ENCODE data around the gene ALK. TPM values are rescaled to one million over a fixed set of nuclear protein-coding genes. Genes with fewer than 3 reads are reported as not detected.

Gene ALK
- total RNA-seq, 1 donor from 2014 or later, result 0.52 TPM

GRCh38 chr2:29578084-29578598 lies 343.2 kb downstream of the ALK start:
- H3K36me3 ChIP-seq (ENCODE audit: control insufficient read depth in 3 of 3, insufficient read depth in 3 of 3, low read length in 3 of 3), result no peaks in the 10 kb centered on the region
- no peak overlapping the region for H3K27ac ChIP-seq (ENCODE audit: low read depth, low read length)
- no peaks in the 10 kb centered on the region for H3K4me1 ChIP-seq (ENCODE audit: control insufficient read depth in 3 of 3, insufficient read depth in 3 of 3, low read length in 3 of 3)
- H3K9me3 ChIP-seq (ENCODE audit: control insufficient read depth in 3 of 3, low read length in 3 of 3), result no peaks in the 10 kb centered on the region
- peaks cover 0 to 3% (median 0%) of the 10 kb centered on the region in 3 donors for H3K27me3 ChIP-seq (ENCODE audit: control insufficient read depth in 3 of 3, insufficient read depth in 3 of 3, low read length in 3 of 3)
- H3K4me3 ChIP-seq (ENCODE audit: low read length in 3 of 3), result no peak overlapping the region
- H3K9ac ChIP-seq (ENCODE audit: low read depth in 1 of 3, low read length in 3 of 3), result no peak overlapping the region

- Histone ChIP-seq H3K36me3 (ENCODE audit: control insufficient read depth in 3 of 3, insufficient read depth in 3 of 3, low read length in 3 of 3) (no peaks in the 10 kb centered on the region), H3K4me3 (ENCODE audit: low read length in 3 of 3) (no peak overlapping the region), H3K9ac (ENCODE audit: low read depth in 1 of 3, low read length in 3 of 3) (no peak overlapping the region), H3K27me3 (ENCODE audit: control insufficient read depth in 3 of 3, insufficient read depth in 3 of 3, low read length in 3 of 3) (peaks cover 0 to 3% (median 0%) of the 10 kb centered on the region in 3 donors), H3K9me3 (ENCODE audit: control insufficient read depth in 3 of 3, low read length in 3 of 3) (no peaks in the 10 kb centered on the region), H3K27ac (ENCODE audit: low read depth, low read length) (no peak overlapping the region), H3K4me1 (ENCODE audit: control insufficient read depth in 3 of 3, insufficient read depth in 3 of 3, low read length in 3 of 3) (no peaks in the 10 kb centered on the region)
Measured at GRCh38 chr2:29576231-29576630, 345.2 kb downstream of the ALK start.

- Histone ChIP-seq H3K36me3 (ENCODE audit: control insufficient read depth in 3 of 3, insufficient read depth in 3 of 3, low read length in 3 of 3) (no peaks in the 10 kb centered on the region), H3K9ac (ENCODE audit: low read depth in 1 of 3, low read length in 3 of 3) (no peak overlapping the region), H3K9me3 (ENCODE audit: control insufficient read depth in 3 of 3, low read length in 3 of 3) (no peaks in the 10 kb centered on the region), H3K27ac (ENCODE audit: low read depth, low read length) (no peak overlapping the region), H3K4me3 (ENCODE audit: low read length in 3 of 3) (no peak overlapping the region), H3K27me3 (ENCODE audit: control insufficient read depth in 3 of 3, insufficient read depth in 3 of 3, low read length in 3 of 3) (peaks cover 0 to 3% (median 0%) of the 10 kb centered on the region in 3 donors), H3K4me1 (ENCODE audit: control insufficient read depth in 3 of 3, insufficient read depth in 3 of 3, low read length in 3 of 3) (no peaks in the 10 kb centered on the region)
Measured at GRCh38 chr2:29575370-29575890, 346.0 kb downstream of the ALK start.

- H3K4me3 ChIP-seq (ENCODE audit: low read length in 3 of 3), result no peak overlapping the region
- no peak overlapping the region for H3K27ac ChIP-seq (ENCODE audit: low read depth, low read length)
- peaks cover 0 to 3% (median 0%) of the 10 kb centered on the region in 3 donors for H3K27me3 ChIP-seq (ENCODE audit: control insufficient read depth in 3 of 3, insufficient read depth in 3 of 3, low read length in 3 of 3)
- no peaks in the 10 kb centered on the region for H3K4me1 ChIP-seq (ENCODE audit: control insufficient read depth in 3 of 3, insufficient read depth in 3 of 3, low read length in 3 of 3)
- H3K36me3 ChIP-seq (ENCODE audit: control insufficient read depth in 3 of 3, insufficient read depth in 3 of 3, low read length in 3 of 3), result no peaks in the 10 kb centered on the region
- no peak overlapping the region for H3K9ac ChIP-seq (ENCODE audit: low read depth in 1 of 3, low read length in 3 of 3)
- no peaks in the 10 kb centered on the region for H3K9me3 ChIP-seq (ENCODE audit: control insufficient read depth in 3 of 3, low read length in 3 of 3)
Measured at GRCh38 chr2:29573612-29574011, 347.8 kb downstream of the ALK start.

- Histone ChIP-seq H3K9ac (ENCODE audit: low read depth in 1 of 3, low read length in 3 of 3) (no peak overlapping the region), H3K27ac (ENCODE audit: low read depth, low read length) (no peak overlapping the region), H3K4me1 (ENCODE audit: control insufficient read depth in 3 of 3, insufficient read depth in 3 of 3, low read length in 3 of 3) (no peaks in the 10 kb centered on the region), H3K9me3 (ENCODE audit: control insufficient read depth in 3 of 3, low read length in 3 of 3) (no peaks in the 10 kb centered on the region), H3K4me3 (ENCODE audit: low read length in 3 of 3) (no peak overlapping the region), H3K36me3 (ENCODE audit: control insufficient read depth in 3 of 3, insufficient read depth in 3 of 3, low read length in 3 of 3) (no peaks in the 10 kb centered on the region), H3K27me3 (ENCODE audit: control insufficient read depth in 3 of 3, insufficient read depth in 3 of 3, low read length in 3 of 3) (peaks cover 0 to 3% (median 0%) of the 10 kb centered on the region in 3 donors)
Measured at GRCh38 chr2:29573147-29573546, 348.2 kb downstream of the ALK start.

GRCh38 chr2:29570539-29570938 lies 350.8 kb downstream of the ALK start:
- Histone ChIP-seq H3K9ac (ENCODE audit: low read depth in 1 of 3, low read length in 3 of 3) (no peak overlapping the region), H3K4me3 (ENCODE audit: low read length in 3 of 3) (no peak overlapping the region), H3K27me3 (ENCODE audit: control insufficient read depth in 3 of 3, insufficient read depth in 3 of 3, low read length in 3 of 3) (peaks cover 0 to 3% (median 0%) of the 10 kb centered on the region in 3 donors), H3K27ac (ENCODE audit: low read depth, low read length) (no peak overlapping the region), H3K36me3 (ENCODE audit: control insufficient read depth in 3 of 3, insufficient read depth in 3 of 3, low read length in 3 of 3) (no peaks in the 10 kb centered on the region), H3K4me1 (ENCODE audit: control insufficient read depth in 3 of 3, insufficient read depth in 3 of 3, low read length in 3 of 3) (no peaks in the 10 kb centered on the region), H3K9me3 (ENCODE audit: control insufficient read depth in 3 of 3, low read length in 3 of 3) (no peaks in the 10 kb centered on the region)

- H3K4me3 ChIP-seq (ENCODE audit: low read length in 3 of 3), result no peak overlapping the region
- H3K36me3 ChIP-seq (ENCODE audit: control insufficient read depth in 3 of 3, insufficient read depth in 3 of 3, low read length in 3 of 3), result no peaks in the 10 kb centered on the region
- no peaks in the 10 kb centered on the region for H3K9me3 ChIP-seq (ENCODE audit: control insufficient read depth in 3 of 3, low read length in 3 of 3)
- H3K4me1 ChIP-seq (ENCODE audit: control insufficient read depth in 3 of 3, insufficient read depth in 3 of 3, low read length in 3 of 3), result no peaks in the 10 kb centered on the region
- no peak overlapping the region for H3K9ac ChIP-seq (ENCODE audit: low read depth in 1 of 3, low read length in 3 of 3)
- no peaks in the 10 kb centered on the region for H3K27me3 ChIP-seq (ENCODE audit: control insufficient read depth in 3 of 3, insufficient read depth in 3 of 3, low read length in 3 of 3)
- no peak overlapping the region for H3K27ac ChIP-seq (ENCODE audit: low read depth, low read length)
Measured at GRCh38 chr2:29567906-29568520, 353.4 kb downstream of the ALK start.

GRCh38 chr2:29563697-29564096 lies 357.7 kb downstream of the ALK start:
- H3K27ac ChIP-seq (ENCODE audit: low read depth, low read length), result no peak overlapping the region
- no peak overlapping the region for H3K9ac ChIP-seq (ENCODE audit: low read depth in 1 of 3, low read length in 3 of 3)
- H3K27me3 ChIP-seq (ENCODE audit: control insufficient read depth in 3 of 3, insufficient read depth in 3 of 3, low read length in 3 of 3), result no peaks in the 10 kb centered on the region
- no peak overlapping the region for H3K4me3 ChIP-seq (ENCODE audit: low read length in 3 of 3)
- no peaks in the 10 kb centered on the region for H3K36me3 ChIP-seq (ENCODE audit: control insufficient read depth in 3 of 3, insufficient read depth in 3 of 3, low read length in 3 of 3)
- H3K4me1 ChIP-seq (ENCODE audit: control insufficient read depth in 3 of 3, insufficient read depth in 3 of 3, low read length in 3 of 3), result no peaks in the 10 kb centered on the region
- no peaks in the 10 kb centered on the region for H3K9me3 ChIP-seq (ENCODE audit: control insufficient read depth in 3 of 3, low read length in 3 of 3)

GRCh38 chr2:29562896-29563295 lies 358.5 kb downstream of the ALK start:
- Histone ChIP-seq H3K27me3 (ENCODE audit: control insufficient read depth in 3 of 3, insufficient read depth in 3 of 3, low read length in 3 of 3) (no peaks in the 10 kb centered on the region), H3K4me1 (ENCODE audit: control insufficient read depth in 3 of 3, insufficient read depth in 3 of 3, low read length in 3 of 3) (no peaks in the 10 kb centered on the region), H3K36me3 (ENCODE audit: control insufficient read depth in 3 of 3, insufficient read depth in 3 of 3, low read length in 3 of 3) (no peaks in the 10 kb centered on the region), H3K9me3 (ENCODE audit: control insufficient read depth in 3 of 3, low read length in 3 of 3) (no peaks in the 10 kb centered on the region), H3K4me3 (ENCODE audit: low read length in 3 of 3) (no peak overlapping the region), H3K9ac (ENCODE audit: low read depth in 1 of 3, low read length in 3 of 3) (no peak overlapping the region), H3K27ac (ENCODE audit: low read depth, low read length) (no peak overlapping the region)

- Histone ChIP-seq H3K9ac (ENCODE audit: low read depth in 1 of 3, low read length in 3 of 3) (no peak overlapping the region), H3K27ac (ENCODE audit: low read depth, low read length) (no peak overlapping the region), H3K27me3 (ENCODE audit: control insufficient read depth in 3 of 3, insufficient read depth in 3 of 3, low read length in 3 of 3) (no peaks in the 10 kb centered on the region), H3K9me3 (ENCODE audit: control insufficient read depth in 3 of 3, low read length in 3 of 3) (no peaks in the 10 kb centered on the region), H3K4me3 (ENCODE audit: low read length in 3 of 3) (no peak overlapping the region), H3K4me1 (ENCODE audit: control insufficient read depth in 3 of 3, insufficient read depth in 3 of 3, low read length in 3 of 3) (no peaks in the 10 kb centered on the region), H3K36me3 (ENCODE audit: control insufficient read depth in 3 of 3, insufficient read depth in 3 of 3, low read length in 3 of 3) (no peaks in the 10 kb centered on the region)
Measured at GRCh38 chr2:29562319-29562718, 359.1 kb downstream of the ALK start.

All from skeletal muscle tissue (tissue), 4 donors.